ENCODE measurements around the gene RERE.

DNA sequence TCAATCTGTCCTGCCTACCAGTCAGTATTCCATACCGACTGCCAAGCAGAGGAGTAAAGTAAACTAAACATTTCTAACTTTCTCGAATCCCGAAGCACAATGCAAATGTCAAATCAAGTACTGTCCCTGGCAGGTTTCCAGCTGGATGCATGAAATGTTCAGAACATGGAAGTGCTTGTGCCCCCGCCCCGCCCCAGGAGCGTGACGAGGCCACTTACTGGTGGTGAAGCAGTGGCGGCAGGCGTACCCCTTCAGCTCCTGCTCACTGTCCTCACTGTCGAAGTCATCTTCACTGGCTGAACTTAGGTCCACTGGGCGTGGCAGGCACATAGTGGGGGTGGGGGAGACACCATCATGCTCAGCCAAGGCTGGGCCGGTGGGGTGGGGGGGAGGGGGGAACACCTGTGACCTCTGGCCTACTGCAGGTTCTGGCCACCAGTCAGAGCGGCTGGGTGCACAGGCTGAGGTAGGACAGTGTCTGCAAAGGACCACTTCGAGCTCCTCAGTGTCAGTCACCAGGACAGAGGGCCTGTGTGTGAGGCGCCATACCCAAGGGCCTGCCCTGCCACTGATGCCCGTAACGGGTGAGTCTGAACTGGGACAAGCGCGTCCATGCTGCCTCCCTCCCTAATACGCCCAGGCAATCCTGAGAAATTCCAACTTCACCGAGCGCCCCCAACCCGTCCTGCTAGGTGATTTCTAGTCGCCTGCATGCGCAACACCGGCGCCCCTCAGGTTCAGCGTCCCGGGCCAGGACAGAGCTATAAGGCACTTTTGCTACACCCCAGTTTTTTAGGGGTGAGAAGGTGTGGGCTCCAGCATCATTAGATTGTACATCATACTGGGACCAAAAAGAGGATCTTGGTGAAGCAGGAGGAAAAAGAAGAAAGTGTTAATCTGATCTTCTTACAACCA lies 452.7 kb downstream of the RERE start:
- TF ChIP-seq, protein P1, sequence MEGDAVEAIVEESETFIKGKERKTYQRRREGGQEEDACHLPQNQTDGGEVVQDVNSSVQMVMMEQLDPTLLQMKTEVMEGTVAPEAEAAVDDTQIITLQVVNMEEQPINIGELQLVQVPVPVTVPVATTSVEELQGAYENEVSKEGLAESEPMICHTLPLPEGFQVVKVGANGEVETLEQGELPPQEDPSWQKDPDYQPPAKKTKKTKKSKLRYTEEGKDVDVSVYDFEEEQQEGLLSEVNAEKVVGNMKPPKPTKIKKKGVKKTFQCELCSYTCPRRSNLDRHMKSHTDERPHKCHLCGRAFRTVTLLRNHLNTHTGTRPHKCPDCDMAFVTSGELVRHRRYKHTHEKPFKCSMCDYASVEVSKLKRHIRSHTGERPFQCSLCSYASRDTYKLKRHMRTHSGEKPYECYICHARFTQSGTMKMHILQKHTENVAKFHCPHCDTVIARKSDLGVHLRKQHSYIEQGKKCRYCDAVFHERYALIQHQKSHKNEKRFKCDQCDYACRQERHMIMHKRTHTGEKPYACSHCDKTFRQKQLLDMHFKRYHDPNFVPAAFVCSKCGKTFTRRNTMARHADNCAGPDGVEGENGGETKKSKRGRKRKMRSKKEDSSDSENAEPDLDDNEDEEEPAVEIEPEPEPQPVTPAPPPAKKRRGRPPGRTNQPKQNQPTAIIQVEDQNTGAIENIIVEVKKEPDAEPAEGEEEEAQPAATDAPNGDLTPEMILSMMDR (conservative IDR thresholded peaks at IDR 0.05; ENCODE audit: low read depth in 2 of 2) = no peak
- no peak for TF ChIP-seq EZH2phosphoT487 (IDR thresholded peaks at IDR 0.05; ENCODE audit: unreplicated experiment)
- TF ChIP-seq JUNB (IDR thresholded peaks at IDR 0.05; ENCODE audit: unreplicated experiment) = no peak
- TF ChIP-seq, protein P2, sequence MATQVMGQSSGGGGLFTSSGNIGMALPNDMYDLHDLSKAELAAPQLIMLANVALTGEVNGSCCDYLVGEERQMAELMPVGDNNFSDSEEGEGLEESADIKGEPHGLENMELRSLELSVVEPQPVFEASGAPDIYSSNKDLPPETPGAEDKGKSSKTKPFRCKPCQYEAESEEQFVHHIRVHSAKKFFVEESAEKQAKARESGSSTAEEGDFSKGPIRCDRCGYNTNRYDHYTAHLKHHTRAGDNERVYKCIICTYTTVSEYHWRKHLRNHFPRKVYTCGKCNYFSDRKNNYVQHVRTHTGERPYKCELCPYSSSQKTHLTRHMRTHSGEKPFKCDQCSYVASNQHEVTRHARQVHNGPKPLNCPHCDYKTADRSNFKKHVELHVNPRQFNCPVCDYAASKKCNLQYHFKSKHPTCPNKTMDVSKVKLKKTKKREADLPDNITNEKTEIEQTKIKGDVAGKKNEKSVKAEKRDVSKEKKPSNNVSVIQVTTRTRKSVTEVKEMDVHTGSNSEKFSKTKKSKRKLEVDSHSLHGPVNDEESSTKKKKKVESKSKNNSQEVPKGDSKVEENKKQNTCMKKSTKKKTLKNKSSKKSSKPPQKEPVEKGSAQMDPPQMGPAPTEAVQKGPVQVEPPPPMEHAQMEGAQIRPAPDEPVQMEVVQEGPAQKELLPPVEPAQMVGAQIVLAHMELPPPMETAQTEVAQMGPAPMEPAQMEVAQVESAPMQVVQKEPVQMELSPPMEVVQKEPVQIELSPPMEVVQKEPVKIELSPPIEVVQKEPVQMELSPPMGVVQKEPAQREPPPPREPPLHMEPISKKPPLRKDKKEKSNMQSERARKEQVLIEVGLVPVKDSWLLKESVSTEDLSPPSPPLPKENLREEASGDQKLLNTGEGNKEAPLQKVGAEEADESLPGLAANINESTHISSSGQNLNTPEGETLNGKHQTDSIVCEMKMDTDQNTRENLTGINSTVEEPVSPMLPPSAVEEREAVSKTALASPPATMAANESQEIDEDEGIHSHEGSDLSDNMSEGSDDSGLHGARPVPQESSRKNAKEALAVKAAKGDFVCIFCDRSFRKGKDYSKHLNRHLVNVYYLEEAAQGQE (IDR thresholded peaks at IDR 0.05; ENCODE audit: unreplicated experiment) = no peak
- no peak for TF ChIP-seq CREB1 (CRISPR knock-in tag; IDR thresholded peaks at IDR 0.05; ENCODE audit: low read depth)
- TF ChIP-seq, protein P3, sequence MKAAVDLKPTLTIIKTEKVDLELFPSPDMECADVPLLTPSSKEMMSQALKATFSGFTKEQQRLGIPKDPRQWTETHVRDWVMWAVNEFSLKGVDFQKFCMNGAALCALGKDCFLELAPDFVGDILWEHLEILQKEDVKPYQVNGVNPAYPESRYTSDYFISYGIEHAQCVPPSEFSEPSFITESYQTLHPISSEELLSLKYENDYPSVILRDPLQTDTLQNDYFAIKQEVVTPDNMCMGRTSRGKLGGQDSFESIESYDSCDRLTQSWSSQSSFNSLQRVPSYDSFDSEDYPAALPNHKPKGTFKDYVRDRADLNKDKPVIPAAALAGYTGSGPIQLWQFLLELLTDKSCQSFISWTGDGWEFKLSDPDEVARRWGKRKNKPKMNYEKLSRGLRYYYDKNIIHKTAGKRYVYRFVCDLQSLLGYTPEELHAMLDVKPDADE (IDR thresholded peaks at IDR 0.05) = no peak
- no peak for TF ChIP-seq POLR2AphosphoS5 (IDR thresholded peaks at IDR 0.05; ENCODE audit: low read depth)
